GM18502 (cell line): ENCODE measurements around the gene BRI3BP.
A peak's percentile ranks its signal among the peaks of the same experiment; 100 is the strongest.
"Not testable (repeated sequence)": the region's sequence is repeated elsewhere in the genome, so short reads cannot be mapped to it uniquely, and the experiment has no call there.

ENCODE experiments used
- ATAC-seq: cut with Tn5 transposase; IDR thresholded peaks from one replicate; pipeline ENCODE4 v1.9.1; 2021; ENCODE audit warnings: mild to moderate bottlenecking; ENCODE audit not compliant: unreplicated experiment, poor library complexity

BRI3BP gene

DNA sequence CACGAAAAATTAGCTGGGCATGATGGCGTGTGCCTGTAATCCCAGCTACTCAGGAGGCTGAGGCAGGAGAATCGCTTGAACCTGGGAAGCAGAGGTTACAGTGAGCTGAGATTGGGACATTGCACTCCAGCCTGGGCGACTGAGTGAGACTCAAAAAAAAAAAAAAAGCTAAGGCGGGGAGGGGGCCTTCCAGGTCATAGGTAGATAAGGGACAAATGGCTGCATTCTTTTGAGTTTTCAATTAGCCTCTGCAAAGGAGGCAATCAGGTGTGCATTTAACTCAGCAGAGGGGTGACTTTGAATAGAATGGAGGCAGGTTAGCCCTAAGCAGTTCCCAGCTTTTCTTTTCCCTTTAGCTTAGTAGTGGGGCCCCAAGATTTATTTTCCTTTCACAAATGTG, 71.0 kb downstream of the BRI3BP start:
- ATAC-seq: no peak

DNA sequence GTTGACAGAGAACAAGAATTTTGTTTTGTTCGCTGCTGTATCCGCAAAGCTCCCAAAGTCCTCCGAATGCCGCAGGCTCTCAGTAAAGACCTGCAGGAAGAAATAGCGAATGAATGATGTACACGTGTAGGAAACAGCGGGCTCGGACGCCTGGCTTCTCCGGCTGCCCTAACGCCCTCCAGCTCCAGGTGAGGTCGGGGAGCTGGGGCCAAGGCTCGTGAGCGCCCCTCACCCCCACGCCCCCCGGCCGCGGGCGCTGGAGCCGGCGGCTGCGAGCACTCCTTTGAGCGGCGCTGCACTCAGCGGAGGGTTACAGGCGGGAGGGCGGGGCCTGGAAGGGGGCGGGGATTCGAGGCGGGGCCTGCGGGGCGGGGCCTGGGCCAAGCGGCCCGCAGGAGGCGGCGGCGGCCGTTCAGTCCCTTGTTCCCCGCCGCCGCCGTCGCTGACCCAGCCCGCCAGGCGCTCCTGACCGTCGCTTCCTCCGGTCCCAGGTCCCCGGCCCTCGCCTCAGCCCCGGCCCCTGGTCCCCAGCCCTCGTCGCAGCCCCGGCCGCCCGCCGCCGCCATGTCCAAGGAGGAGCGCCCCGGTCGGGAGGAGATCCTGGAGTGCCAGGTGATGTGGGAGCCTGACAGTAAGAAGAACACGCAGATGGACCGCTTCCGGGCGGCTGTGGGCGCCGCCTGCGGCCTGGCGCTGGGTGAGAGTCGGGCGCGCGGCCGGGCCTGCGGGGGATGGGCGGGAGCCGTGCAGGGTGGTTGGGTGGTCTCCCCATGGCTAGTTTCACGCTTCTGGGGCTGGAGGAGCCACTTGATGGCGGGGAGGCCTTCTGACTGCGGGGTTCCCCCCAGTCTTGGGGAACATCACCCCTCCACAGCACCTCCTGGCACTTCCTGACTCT, 71.8 kb downstream of the BRI3BP start, which contains the start of gene AACS:
TSS of gene AACS (plus strand) at position 415 of the 898 bp plus-strand sequence. CDS start at position 565, 150 bp downstream.
- peak; percentile 94 for ATAC-seq

GRCh38 chr12:125065919-125066570, 72.6 kb downstream of the BRI3BP start:
- ATAC-seq: no peak

DNA sequence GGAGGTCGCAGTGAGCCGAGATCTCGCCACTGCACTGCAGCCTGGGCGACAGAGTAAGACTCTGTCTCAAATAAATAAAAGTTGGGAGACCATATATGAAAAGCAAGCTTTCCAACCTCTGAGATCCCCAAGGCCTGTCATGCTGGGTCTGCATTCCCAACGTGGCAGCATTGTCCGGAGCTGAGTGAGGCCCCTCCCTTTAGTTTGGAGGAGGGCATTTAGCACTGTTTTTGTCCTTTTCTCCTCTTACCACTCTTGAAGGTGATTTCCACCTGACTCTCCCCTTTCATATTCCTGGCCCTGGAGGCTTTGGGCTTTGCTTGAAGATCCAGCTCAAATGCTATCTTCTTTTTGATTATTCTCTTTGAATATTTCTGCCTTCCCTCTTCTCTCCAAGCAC, 74.9 kb downstream of the BRI3BP start:
- no peak for ATAC-seq

DNA sequence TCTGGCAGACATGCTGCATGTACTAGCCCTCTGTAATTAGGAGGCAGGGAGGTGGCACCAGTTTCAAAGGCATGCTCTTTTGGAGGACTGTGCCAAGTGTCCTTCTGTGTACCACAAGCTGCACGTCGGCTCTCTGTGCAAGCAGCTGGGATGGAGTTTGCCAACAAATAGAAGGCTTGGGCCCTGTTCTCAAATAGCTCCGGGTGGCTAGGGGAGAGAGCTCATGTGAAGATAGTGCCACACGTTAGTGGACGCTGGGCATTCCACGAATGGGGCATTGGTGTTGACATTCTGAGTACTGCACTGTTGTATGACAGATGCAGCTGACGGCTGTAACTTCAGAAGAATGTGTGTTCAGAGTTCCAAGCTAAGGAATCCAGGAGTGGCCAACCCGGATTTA, 76.2 kb downstream of the BRI3BP start:
- ATAC-seq: no peak

GRCh38 chr12:125070112-125070511, 76.7 kb downstream of the BRI3BP start:
- no peak for ATAC-seq

GRCh38 chr12:125070661-125071390, 77.4 kb downstream of the BRI3BP start:
- ATAC-seq: no peak

- ATAC-seq: no peak
These were observed 78.0 kb downstream of the BRI3BP start for GRCh38 chr12:125071456-125071855.

GRCh38 chr12:125072496-125072895, 79.1 kb downstream of the BRI3BP start:
- ATAC-seq: no peak

DNA sequence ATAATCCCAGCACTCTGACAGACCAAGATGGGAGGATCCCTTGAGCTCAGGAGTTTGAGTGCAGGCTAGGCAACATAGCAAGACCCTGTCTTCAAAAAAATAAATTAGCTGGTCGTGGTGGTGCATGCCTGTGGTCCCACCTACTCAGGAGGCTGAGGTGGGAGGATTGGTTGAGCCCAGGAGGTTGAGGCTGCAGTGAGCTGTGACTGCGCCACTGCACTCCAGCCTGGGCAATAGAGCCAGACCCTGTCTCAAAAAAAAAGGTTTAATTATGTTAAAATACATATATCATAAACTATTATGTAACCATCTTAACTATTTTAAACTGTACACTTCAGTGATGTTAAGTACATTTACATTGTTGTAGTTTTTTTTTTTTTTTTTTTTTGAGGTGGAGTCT, 80.8 kb downstream of the BRI3BP start:
- ATAC-seq: not testable (repeated sequence)

DNA sequence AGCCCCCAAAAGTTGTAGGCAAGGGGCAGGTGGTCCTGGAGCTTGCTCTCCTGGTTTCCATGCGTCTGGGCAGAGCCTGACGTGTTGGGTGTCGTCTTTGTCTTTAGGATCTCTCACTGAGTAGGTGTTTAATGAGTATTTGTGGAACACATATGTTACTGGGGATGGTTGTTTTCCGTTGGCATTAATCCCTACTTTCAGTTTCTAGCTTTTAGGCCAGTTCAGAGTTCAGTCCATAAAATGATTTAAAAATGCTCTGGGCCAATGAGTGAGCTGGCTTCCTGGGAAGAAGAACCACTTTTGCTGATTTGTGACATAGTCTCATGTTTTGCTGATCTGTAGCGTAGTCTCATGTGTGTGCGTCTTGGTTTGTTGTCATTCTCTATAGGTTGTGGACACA, 82.7 kb downstream of the BRI3BP start:
- no peak for ATAC-seq

GRCh38 chr12:125079084-125079483, 85.6 kb downstream of the BRI3BP start:
- ATAC-seq: no peak

- no peak for ATAC-seq
These were observed 86.5 kb downstream of the BRI3BP start for GRCh38 chr12:125079648-125080645.
